ENCODE data around the gene ZNF618. TPM values are rescaled to one million over a fixed set of nuclear protein-coding genes. Genes with fewer than 3 reads are reported as not detected.

Gene ZNF618
- total RNA-seq, 2 experiments from 2014 or later: 0.12 to 0.33 TPM

DNA sequence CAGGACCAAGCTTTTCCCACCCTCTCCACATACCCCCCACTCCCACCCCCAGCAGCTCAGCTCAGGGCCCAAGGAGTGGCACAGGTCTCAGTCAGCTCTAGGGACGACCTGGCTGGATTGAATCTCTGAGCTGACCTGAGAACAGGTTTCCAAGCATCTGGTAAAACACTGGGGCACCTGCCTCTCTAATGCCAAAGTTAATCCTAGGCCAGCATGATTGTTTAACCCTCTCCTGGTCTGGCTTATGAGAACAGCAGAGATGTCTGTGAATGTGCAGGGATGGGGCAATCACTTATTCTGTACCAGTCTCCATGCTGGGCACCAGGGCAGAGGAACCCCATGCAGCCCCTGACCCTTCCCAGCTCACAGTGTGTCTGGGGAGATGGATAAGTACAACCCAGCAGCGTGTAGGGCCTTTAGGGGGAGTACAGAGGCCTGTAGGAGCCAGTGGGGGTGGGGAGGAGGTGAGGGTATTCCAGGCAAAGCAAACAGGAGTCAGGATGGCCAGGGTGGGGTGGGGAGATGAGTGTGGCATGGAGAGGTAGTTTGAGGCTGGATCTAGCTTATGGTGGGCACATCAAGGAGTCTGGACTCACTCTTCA is 223.7 kb downstream of the ZNF618 start:
- POLR2A ChIA-PET: no interaction called here

DNA sequence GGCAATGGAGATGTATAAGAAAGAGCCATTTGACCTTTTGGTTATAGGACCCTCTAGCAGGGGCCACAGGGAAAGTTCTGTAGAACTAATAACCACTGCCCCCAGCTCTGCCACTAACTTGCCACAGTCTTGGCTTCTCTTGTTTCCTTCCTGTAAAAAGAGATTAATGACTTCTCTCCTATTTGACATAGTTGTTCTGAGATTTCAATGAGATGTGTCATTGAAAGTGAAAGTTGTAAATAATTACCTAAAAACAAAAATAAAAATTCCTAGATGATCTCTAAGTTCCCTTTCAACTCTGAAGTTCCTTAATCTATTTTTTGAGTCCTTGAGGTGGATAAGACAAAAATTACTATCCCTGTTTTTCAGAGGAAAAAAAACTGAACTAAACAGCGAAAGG is 224.4 kb downstream of the ZNF618 start:
- H3K4me3 Mint-ChIP-seq: no peak overlapping the region
- H3K27ac Mint-ChIP-seq: no peak overlapping the region
- no peak for DNase-seq
- H3K27me3 Mint-ChIP-seq: peaks cover 29% of the 10 kb centered on the region
- H3K36me3 Mint-ChIP-seq: no peaks in the 10 kb centered on the region
- H3K4me1 Mint-ChIP-seq (ENCODE audit: low read depth): peaks cover 5% of the 10 kb centered on the region
- intact Hi-C loops (cut with micrococcal nuclease): no loop called here
- POLR2A ChIA-PET: no interaction called here
- CTCF ChIA-PET: interaction anchor here (0.8 to 1.9 kb wide), 4 partner anchors 9 to 191 kb away, joined by 3 to 7 read pairs (median 4); no protein-coding TSS in a partner anchor
- H3K9me3 Mint-ChIP-seq: peaks cover 5% of the 10 kb centered on the region

More for the DNA sequence above, 223.7 kb downstream of the ZNF618 start:
- H3K4me3 Mint-ChIP-seq: no peak overlapping the region
- H3K27ac Mint-ChIP-seq: no peak overlapping the region
- peaks cover 33% of the 10 kb centered on the region for H3K27me3 Mint-ChIP-seq
- H3K9me3 Mint-ChIP-seq: peaks cover 5% of the 10 kb centered on the region
- intact Hi-C loops (cut with micrococcal nuclease): no loop called here
- no peak for DNase-seq
- CTCF ChIA-PET: interaction anchor here (1.2 to 1.9 kb wide), 3 partner anchors 8 to 18 kb away, joined by 4 to 7 read pairs (median 7); no protein-coding TSS in a partner anchor
- H3K4me1 Mint-ChIP-seq (ENCODE audit: low read depth): peaks cover 5% of the 10 kb centered on the region
- H3K36me3 Mint-ChIP-seq: no peaks in the 10 kb centered on the region

DNA sequence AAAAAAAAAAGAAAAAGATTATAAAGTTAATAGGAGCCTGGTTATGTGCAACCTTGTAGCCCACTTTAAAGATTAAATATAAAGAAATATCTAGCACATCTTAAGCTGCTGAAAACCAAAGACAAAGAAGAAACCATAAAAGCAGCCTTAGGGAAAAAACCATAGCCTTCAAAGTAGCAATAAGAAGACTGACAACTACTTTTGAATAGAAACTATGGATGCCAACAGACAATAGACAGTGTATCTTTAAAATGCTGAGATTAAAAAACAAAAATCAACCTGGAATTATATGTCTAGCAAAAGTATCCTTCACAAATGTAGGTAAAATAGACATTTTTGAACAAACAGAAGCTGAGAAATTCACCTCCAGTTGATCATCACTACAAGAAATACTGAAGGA is 226.4 kb downstream of the ZNF618 start:
- Mint-ChIP-seq H3K36me3 (no peaks in the 10 kb centered on the region), H3K4me1 (ENCODE audit: low read depth) (peaks cover 3% of the 10 kb centered on the region), H3K27ac (no peak overlapping the region), H3K27me3 (peaks cover 19% of the 10 kb centered on the region), H3K4me3 (no peak overlapping the region), H3K9me3 (peaks cover 5% of the 10 kb centered on the region)
- ChIA-PET POLR2A (no interaction called here), CTCF (interaction anchor here (1.5 to 1.6 kb wide), 2 partner anchors 20 to 189 kb away, joined by 5 read pairs; no protein-coding TSS in a partner anchor)
- intact Hi-C loops (cut with micrococcal nuclease): no loop called here
- DNase-seq: no peak

DNA sequence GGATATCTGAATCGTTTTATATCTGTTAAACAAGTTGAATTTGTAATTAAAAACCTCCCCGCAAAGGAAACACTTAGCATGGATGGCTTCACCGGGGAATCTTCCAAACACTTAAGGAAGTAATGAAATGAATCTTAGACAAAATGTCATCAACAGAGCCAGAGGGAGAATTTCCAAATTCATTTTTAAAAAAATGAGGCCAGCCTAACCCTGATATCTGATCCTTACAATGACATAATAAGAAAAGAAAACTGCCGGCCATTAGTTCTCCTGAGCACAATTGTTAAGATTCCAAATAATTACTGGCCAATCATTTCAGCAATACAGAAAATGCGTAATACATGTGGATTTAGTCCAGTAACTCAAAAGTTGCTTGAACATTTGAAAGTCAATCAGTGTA is 229.1 kb downstream of the ZNF618 start:
- H3K27ac Mint-ChIP-seq: no peak overlapping the region
- no peaks in the 10 kb centered on the region for H3K36me3 Mint-ChIP-seq
- intact Hi-C loops (cut with micrococcal nuclease): loop anchor here (5.0 kb wide), 1 partner anchor 52 kb away; the partner anchor contains the start of gene COL27A1
- H3K4me1 Mint-ChIP-seq (ENCODE audit: low read depth): no peaks in the 10 kb centered on the region
- ChIA-PET POLR2A (no interaction called here), CTCF (interaction anchor here (1.4 to 7.1 kb wide), 3 partner anchors 21 to 187 kb away, joined by 3 to 93 read pairs (median 7); no protein-coding TSS in a partner anchor)
- H3K27me3 Mint-ChIP-seq: peaks cover 6% of the 10 kb centered on the region
- DNase-seq: no peak
- no peak overlapping the region for H3K4me3 Mint-ChIP-seq
- peaks cover 5% of the 10 kb centered on the region for H3K9me3 Mint-ChIP-seq

Other genes starting within 250 kb of the ZNF618 start
- not detected for gene AMBP, start 202.0 kb downstream of the ZNF618 start, total RNA-seq
- gene KIF12, start 223.0 kb downstream of the ZNF618 start, total RNA-seq: not detected

Measured in activated CD4-positive, alpha-beta memory T cell treated with anti-CD3 and anti-CD28 coated beads for 36 hours (primary cell).